SK-N-SH treated with all-trans-retinoic acid at 6 μM for 48 hours (cell line): ENCODE results near the gene PPP6R2.

Experiments used
- ATAC-seq: fragments of 200-7000 bp; cut with Tn5 transposase; 3 replicates; pipeline ENCODE4 v1.9.1; 2020; ENCODE audit warnings: mild to moderate bottlenecking, moderate library complexity
- ARNTL ChIP-seq: fragments of 450-650 bp; formaldehyde crosslinking; IDR thresholded peaks from 2 replicates; pipeline ENCODE4 v1.5.0; 2020; ENCODE audit warnings: low read depth, mild to moderate bottlenecking, moderate library complexity, borderline replicate concordance
- BACH2 ChIP-seq: fragments of 250-450 bp; sonication (Bioruptor Pico); IDR thresholded peaks from 2 replicates; pipeline ENCODE4 v1.9.0; 2021; ENCODE audit warnings: mild to moderate bottlenecking, borderline replicate concordance
- CSRNP3 ChIP-seq: fragments of 250-450 bp; sonication (Bioruptor Pico); IDR thresholded peaks from 2 replicates; pipeline ENCODE4 v1.5.1; 2021; ENCODE audit warnings: mild to moderate bottlenecking, moderate library complexity
- ESRRG ChIP-seq: fragments of 250-450 bp; sonication (Bioruptor Pico); IDR thresholded peaks from 2 replicates; pipeline ENCODE4 v1.6.1; 2021; ENCODE audit warnings: mild to moderate bottlenecking
- GLIS3 ChIP-seq: fragments of 250-450 bp; sonication (Bioruptor Pico); IDR thresholded peaks from 2 replicates; pipeline ENCODE4 v1.5.0; 2020; ENCODE audit warnings: mild to moderate bottlenecking, moderate library complexity
- ISL1 ChIP-seq: fragments of 250-450 bp; sonication (Bioruptor Pico); IDR thresholded peaks from 2 replicates; pipeline ENCODE4 v2.1.2; 2022; ENCODE audit warnings: mild to moderate bottlenecking, moderate library complexity
- OSR1 ChIP-seq: fragments of 250-450 bp; sonication (Bioruptor Pico); IDR thresholded peaks from 2 replicates; pipeline ENCODE4 v1.8.0; 2022; ENCODE audit warnings: moderate library complexity, mild to moderate bottlenecking, inconsistent platforms
- POU6F1 ChIP-seq: fragments of 250-450 bp; sonication (Bioruptor Pico); IDR thresholded peaks from 2 replicates; pipeline ENCODE4 v1.8.0; 2021; ENCODE audit warnings: low read depth, mild to moderate bottlenecking, moderate library complexity, borderline replicate concordance
- PPARA ChIP-seq: fragments of 250-450 bp; sonication (Bioruptor Pico); IDR thresholded peaks from 2 replicates; pipeline ENCODE4 v1.5.0; 2020; ENCODE audit warnings: mild to moderate bottlenecking, borderline replicate concordance
- RARB ChIP-seq: fragments of 250-450 bp; sonication (Bioruptor Pico); IDR thresholded peaks from 2 replicates; pipeline ENCODE4 v1.8.0; 2021; ENCODE audit warnings: mild to moderate bottlenecking, moderate library complexity
- SNAI2 ChIP-seq: fragments of 250-450 bp; sonication (Bioruptor Pico); IDR thresholded peaks from 2 replicates; pipeline ENCODE4 v1.5.0; 2020; ENCODE audit warnings: mild to moderate bottlenecking, moderate library complexity
- TCF4 ChIP-seq: fragments of 250-450 bp; sonication (Bioruptor Pico); IDR thresholded peaks from 2 replicates; pipeline ENCODE4 v1.8.0; 2021; ENCODE audit warnings: mild to moderate bottlenecking, moderate library complexity, borderline replicate concordance
- TOX ChIP-seq: fragments of 250-450 bp; sonication (Bioruptor Pico); IDR thresholded peaks from 2 replicates; pipeline ENCODE4 v1.8.0; 2021; ENCODE audit warnings: mild to moderate bottlenecking, moderate library complexity, borderline replicate concordance
- TSHZ2 ChIP-seq: fragments of 250-450 bp; sonication (Bioruptor Pico); IDR thresholded peaks from 2 replicates; pipeline ENCODE4 v1.5.0; 2020; ENCODE audit warnings: mild to moderate bottlenecking, moderate library complexity
- ZC3H10 ChIP-seq: fragments of 250-450 bp; sonication (Bioruptor Pico); IDR thresholded peaks from 2 replicates; pipeline ENCODE4 v1.5.1; 2021; ENCODE audit warnings: mild to moderate bottlenecking, moderate library complexity
- ZFP3 ChIP-seq: fragments of 250-450 bp; sonication (Bioruptor Pico); IDR thresholded peaks from 2 replicates; pipeline ENCODE4 v1.5.0; 2020; ENCODE audit warnings: mild to moderate bottlenecking, moderate library complexity
- ZNF565 ChIP-seq: fragments of 450-650 bp; formaldehyde crosslinking; conservative IDR thresholded peaks from 2 replicates; pipeline ENCODE4 v1.5.0; 2020; ENCODE audit warnings: low read depth, mild to moderate bottlenecking, moderate library complexity
- ZNF70 ChIP-seq: fragments of 450-650 bp; formaldehyde crosslinking; IDR thresholded peaks from 2 replicates; pipeline ENCODE4 v1.5.0; 2020; ENCODE audit warnings: mild to moderate bottlenecking, moderate library complexity
- ZNF8 ChIP-seq: fragments of 450-650 bp; formaldehyde crosslinking; IDR thresholded peaks from 2 replicates; pipeline ENCODE4 v1.5.0; 2020; ENCODE audit warnings: mild to moderate bottlenecking, moderate library complexity

The PPP6R2 gene

GRCh38 chr22:50486561-50487289 lies 143.6 kb downstream of the PPP6R2 start, which contains the start of gene MIOX:
MIOX (plus strand) TSS chr22:50486859; CDS start chr22:50486898, 39 bp downstream.
- peak; percentile 19 for ATAC-seq
- no peak for TF ChIP-seq ZC3H10 (CRISPR knock-in tag)
- TF ChIP-seq ZNF565 (CRISPR knock-in tag), result no peak
- TF ChIP-seq CSRNP3 (CRISPR knock-in tag), result no peak
- no peak for TF ChIP-seq POU6F1 (CRISPR knock-in tag)
- no peak for TF ChIP-seq ZFP3 (CRISPR knock-in tag)
- no peak for TF ChIP-seq GLIS3 (CRISPR knock-in tag)
- no peak for TF ChIP-seq TSHZ2 (CRISPR knock-in tag)
- TF ChIP-seq ZNF70 (CRISPR knock-in tag), result no peak
- TF ChIP-seq ARNTL (CRISPR knock-in tag), result no peak
- TF ChIP-seq TCF4 (CRISPR knock-in tag), result no peak
- no peak for TF ChIP-seq OSR1 (CRISPR knock-in tag)
- no peak for TF ChIP-seq PPARA
- TF ChIP-seq BACH2 (CRISPR knock-in tag), result no peak
- no peak for TF ChIP-seq ISL1 (CRISPR knock-in tag)
- TF ChIP-seq SNAI2 (CRISPR knock-in tag), result no peak
- TF ChIP-seq RARB (CRISPR knock-in tag), result no peak
- TF ChIP-seq, all 23 proteins: peak for 0

- TF ChIP-seq ISL1 (CRISPR knock-in tag) (no peak), CSRNP3 (CRISPR knock-in tag) (no peak), ZFP3 (CRISPR knock-in tag) (no peak), TSHZ2 (CRISPR knock-in tag) (no peak), BACH2 (CRISPR knock-in tag) (no peak), ARNTL (CRISPR knock-in tag) (no peak), ZNF8 (CRISPR knock-in tag) (no peak), ESRRG (CRISPR knock-in tag) (no peak), TCF4 (CRISPR knock-in tag) (no peak), POU6F1 (CRISPR knock-in tag) (no peak), TOX (CRISPR knock-in tag) (no peak)
- no peak; the same call in 2 of the 3 replicates for ATAC-seq
These were observed 144.3 kb downstream of the PPP6R2 start for GRCh38 chr22:50487290-50488005.
